BLaER1 (cell line): ENCODE measurements around the gene LARP7.
"Not testable (repeated sequence)": the region's sequence is repeated elsewhere in the genome, so short reads cannot be mapped to it uniquely, and the experiment has no call there.

Experiments
- H3K27ac ChIP-seq: shearing (Covaris generic); formaldehyde crosslinking; 2 replicates; pipeline ENCODE4 v1.8.1; 2022
- H3K27me3 ChIP-seq: shearing (Covaris generic); formaldehyde crosslinking; 2 replicates; pipeline ENCODE4 v1.8.1; 2022
- H3K36me3 ChIP-seq: shearing (Covaris generic); formaldehyde crosslinking; 2 replicates; pipeline ENCODE4 v1.8.1; 2022
- H3K4me1 ChIP-seq: shearing (Covaris generic); formaldehyde crosslinking; 2 replicates; pipeline ENCODE4 v1.8.1; 2022
- H3K4me2 ChIP-seq: shearing (Covaris generic); formaldehyde crosslinking; 2 replicates; pipeline ENCODE4 v1.8.1; 2022
- H3K4me3 ChIP-seq: shearing (Covaris generic); formaldehyde crosslinking; 2 replicates; pipeline ENCODE4 v1.8.1; 2022
- H3K9ac ChIP-seq: shearing (Covaris generic); formaldehyde crosslinking; 2 replicates; pipeline ENCODE4 v1.8.1; 2022
- H3K9me3 ChIP-seq: shearing (Covaris generic); formaldehyde crosslinking; 2 replicates; pipeline ENCODE4 v1.8.1; 2022
- H4K20me1 ChIP-seq: shearing (Covaris generic); formaldehyde crosslinking; 2 replicates; pipeline ENCODE4 v1.8.1; 2022
- Cebpa-rat ChIP-seq: shearing (Covaris generic); IDR thresholded peaks from 2 replicates; pipeline ENCODE4 v1.8.1; 2022

Gene LARP7

GRCh38 chr4:112649055-112649408, 12.1 kb downstream of the LARP7 start:
- Histone ChIP-seq H3K4me2 (no peak overlapping the region), H3K4me1 (no peaks in the 10 kb centered on the region), H3K36me3 (peaks cover 75% of the 10 kb centered on the region), H3K27me3 (no peaks in the 10 kb centered on the region), H3K27ac (no peak overlapping the region), H4K20me1 (no peaks in the 10 kb centered on the region), H3K9me3 (no peaks in the 10 kb centered on the region), H3K9ac (no peak overlapping the region), H3K4me3 (no peak overlapping the region)
- TF ChIP-seq Cebpa-rat = no peak

- H3K27ac ChIP-seq = no peak overlapping the region
- no peak overlapping the region for H3K4me2 ChIP-seq
- no peak overlapping the region for H3K9ac ChIP-seq
- H4K20me1 ChIP-seq = no peaks in the 10 kb centered on the region
- no peaks in the 10 kb centered on the region for H3K27me3 ChIP-seq
- H3K36me3 ChIP-seq = peaks cover 75% of the 10 kb centered on the region
- H3K4me1 ChIP-seq = no peaks in the 10 kb centered on the region
- H3K9me3 ChIP-seq = no peaks in the 10 kb centered on the region
- TF ChIP-seq Cebpa-rat = no peak
- H3K4me3 ChIP-seq = no peak overlapping the region
Measured at GRCh38 chr4:112650332-112650731, 13.4 kb downstream of the LARP7 start.

GRCh38 chr4:112651641-112652040, 14.7 kb downstream of the LARP7 start:
- Histone ChIP-seq H3K27me3 (no peaks in the 10 kb centered on the region), H3K4me1 (no peaks in the 10 kb centered on the region), H3K9ac (no peak overlapping the region), H4K20me1 (no peaks in the 10 kb centered on the region), H3K9me3 (no peaks in the 10 kb centered on the region), H3K4me2 (no peak overlapping the region), H3K4me3 (no peak overlapping the region), H3K36me3 (peaks cover 73% of the 10 kb centered on the region), H3K27ac (no peak overlapping the region)
- TF ChIP-seq Cebpa-rat = no peak

GRCh38 chr4:112652216-112652615, 15.3 kb downstream of the LARP7 start:
- H3K4me3 ChIP-seq = no peak overlapping the region
- no peaks in the 10 kb centered on the region for H3K4me1 ChIP-seq

GRCh38 chr4:112655270-112655669, 18.3 kb downstream of the LARP7 start:
- Histone ChIP-seq H3K9me3 (no peaks in the 10 kb centered on the region), H3K4me3 (no peak overlapping the region), H4K20me1 (no peaks in the 10 kb centered on the region), H3K27ac (no peak overlapping the region), H3K9ac (no peak overlapping the region), H3K27me3 (no peaks in the 10 kb centered on the region), H3K36me3 (peaks cover 72% of the 10 kb centered on the region), H3K4me2 (no peak overlapping the region), H3K4me1 (no peaks in the 10 kb centered on the region)
- TF ChIP-seq Cebpa-rat = no peak

More at GRCh38 chr4:112652216-112652615, 15.3 kb downstream of the LARP7 start:
- Histone ChIP-seq H3K27ac (no peak overlapping the region), H3K27me3 (no peaks in the 10 kb centered on the region), H3K9me3 (no peaks in the 10 kb centered on the region), H4K20me1 (no peaks in the 10 kb centered on the region), H3K36me3 (peaks cover 67% of the 10 kb centered on the region), H3K9ac (no peak overlapping the region), H3K4me2 (no peak overlapping the region)
- TF ChIP-seq Cebpa-rat = no peak

- not testable (repeated sequence) for H3K27ac ChIP-seq, H3K9me3 ChIP-seq, H3K9ac ChIP-seq, H3K4me1 ChIP-seq, H3K27me3 ChIP-seq, H3K4me2 ChIP-seq, H3K4me3 ChIP-seq, H4K20me1 ChIP-seq
- peaks cover 65% of the 10 kb centered on the region for H3K36me3 ChIP-seq
Measured at GRCh38 chr4:112656115-112656514, 19.2 kb downstream of the LARP7 start.

GRCh38 chr4:112664611-112665010, 27.7 kb downstream of the LARP7 start:
- H3K4me1 ChIP-seq = no peaks in the 10 kb centered on the region
- no peak overlapping the region for H3K9ac ChIP-seq
- no peaks in the 10 kb centered on the region for H3K9me3 ChIP-seq
- 0 out of 2 replicates have a peak, but pooled peaks cover 3% of the 10 kb centered on the region for H3K36me3 ChIP-seq
- no peak overlapping the region for H3K4me3 ChIP-seq
- no peak for TF ChIP-seq Cebpa-rat
- H3K27ac ChIP-seq = no peak overlapping the region
- H4K20me1 ChIP-seq = no peaks in the 10 kb centered on the region
- H3K27me3 ChIP-seq = no peaks in the 10 kb centered on the region
- no peak overlapping the region for H3K4me2 ChIP-seq

- H4K20me1 ChIP-seq = no peaks in the 10 kb centered on the region
- H3K36me3 ChIP-seq = no peaks in the 10 kb centered on the region
- H3K4me2 ChIP-seq = no peak overlapping the region
- no peak overlapping the region for H3K27ac ChIP-seq
- TF ChIP-seq Cebpa-rat = no peak
- H3K27me3 ChIP-seq = no peaks in the 10 kb centered on the region
- H3K9me3 ChIP-seq = no peaks in the 10 kb centered on the region
- H3K4me1 ChIP-seq = no peaks in the 10 kb centered on the region
- H3K4me3 ChIP-seq = no peak overlapping the region
- no peak overlapping the region for H3K9ac ChIP-seq
Measured at GRCh38 chr4:112668131-112668530, 31.2 kb downstream of the LARP7 start.

GRCh38 chr4:112673076-112673475, 36.1 kb downstream of the LARP7 start:
- no peaks in the 10 kb centered on the region for H3K36me3 ChIP-seq
- H3K27me3 ChIP-seq = no peaks in the 10 kb centered on the region
- H3K9me3 ChIP-seq = no peaks in the 10 kb centered on the region
- no peaks in the 10 kb centered on the region for H4K20me1 ChIP-seq
- no peak overlapping the region for H3K4me2 ChIP-seq
- no peaks in the 10 kb centered on the region for H3K4me1 ChIP-seq
- H3K4me3 ChIP-seq = no peak overlapping the region
- H3K27ac ChIP-seq = no peak overlapping the region
- no peak overlapping the region for H3K9ac ChIP-seq
- no peak for TF ChIP-seq Cebpa-rat

- H3K4me1 ChIP-seq = no peaks in the 10 kb centered on the region
- H3K4me3 ChIP-seq = no peak overlapping the region
- no peak for TF ChIP-seq Cebpa-rat
- H3K27me3 ChIP-seq = no peaks in the 10 kb centered on the region
- H4K20me1 ChIP-seq = no peaks in the 10 kb centered on the region
- H3K9ac ChIP-seq = no peak overlapping the region
- no peaks in the 10 kb centered on the region for H3K9me3 ChIP-seq
- H3K36me3 ChIP-seq = no peaks in the 10 kb centered on the region
- H3K27ac ChIP-seq = no peak overlapping the region
- H3K4me2 ChIP-seq = no peak overlapping the region
Measured at GRCh38 chr4:112673686-112674085, 36.7 kb downstream of the LARP7 start.

GRCh38 chr4:112674376-112674775, 37.4 kb downstream of the LARP7 start:
- Histone ChIP-seq H3K36me3 (no peaks in the 10 kb centered on the region), H3K27ac (no peak overlapping the region), H3K27me3 (no peaks in the 10 kb centered on the region), H3K4me3 (no peak overlapping the region), H3K4me1 (no peaks in the 10 kb centered on the region), H3K9ac (no peak overlapping the region), H3K4me2 (no peak overlapping the region), H3K9me3 (no peaks in the 10 kb centered on the region), H4K20me1 (no peaks in the 10 kb centered on the region)
- no peak for TF ChIP-seq Cebpa-rat
